Fibroblast of the aortic adventitia (primary cell): ENCODE measurements around the gene WEE2. TPM values are rescaled to one million over a fixed set of nuclear protein-coding genes. Genes with fewer than 3 reads are reported as not detected.
"Not testable (repeated sequence)": the region's sequence is repeated elsewhere in the genome, so short reads cannot be mapped to it uniquely, and the experiment has no call there.

ENCODE experiments used
- DNase-seq: peaks from one replicate; pipeline ENCODE4 v3.0.0-alpha.2; 2010; ENCODE audit warnings: low read depth
- H3K4me3 ChIP-seq: 2 replicates; pipeline ENCODE4 v1.5.1; 2011; ENCODE audit warnings: low read depth, mild to moderate bottlenecking, control low read depth, low read length, moderate library complexity
- CTCF ChIP-seq: IDR thresholded peaks from 2 replicates; pipeline ENCODE4 v1.5.1; 2011; ENCODE audit warnings: mild to moderate bottlenecking, low read length, control low read depth, inconsistent platforms; ENCODE audit not compliant: insufficient read depth
- small RNA-seq: library from RNA; depleted of rRNA; stranded (forward); fragments of <200 nt; gene quantifications from one replicate; pipeline ENCODE3, GENCODE V24; 2012
- total RNA-seq: library from RNA; depleted of rRNA; stranded (reverse); fragments of >200 nt; gene quantifications from 2 replicates; pipeline ENCODE4 v1.2.3, GENCODE V29; 2012; ENCODE audit warnings: low replicate concordance

The WEE2 gene
- total RNA-seq, 1 donor, result under 0.01 TPM

DNA sequence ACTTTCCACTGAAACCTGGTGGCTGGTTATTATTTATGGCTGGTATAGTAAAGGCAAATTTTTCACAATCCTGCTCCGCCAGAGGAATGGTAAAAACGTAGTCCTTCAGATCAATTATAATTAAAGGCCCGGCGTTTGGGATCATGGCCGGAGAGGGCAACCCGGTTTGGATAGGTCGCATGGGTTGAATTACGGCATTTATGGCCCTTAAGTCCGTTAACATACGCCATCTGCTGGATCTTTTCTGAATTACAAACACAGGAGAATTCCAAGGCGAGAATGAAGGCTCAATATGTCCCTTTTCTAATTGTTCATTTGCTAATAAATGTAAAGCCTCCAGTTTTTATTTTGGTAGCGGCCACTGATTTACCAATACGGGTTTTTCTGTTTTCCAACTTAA, 44.5 kb downstream of the WEE2 start:
- H3K4me3 ChIP-seq, result no peak overlapping the region
- no peak for DNase-seq
- TF ChIP-seq CTCF, result peak; percentile 25

- DNase-seq, result peak; percentile 16
- peak; percentile 43 for TF ChIP-seq CTCF
- no peak overlapping the region for H3K4me3 ChIP-seq
These were observed 46.8 kb downstream of the WEE2 start for GRCh38 chr7:141754939-141755338.

GRCh38 chr7:141763797-141764196, 55.6 kb downstream of the WEE2 start, which contains the start of gene TAS2R3:
TSS of gene TAS2R3 (plus strand) at chr7:141764097. CDS start at chr7:141764159, 62 bp downstream.
- no peak for TF ChIP-seq CTCF
- H3K4me3 ChIP-seq, result no peak within 1 kb of the TSS
- DNase-seq, result no peak

- DNase-seq, H3K4me3 ChIP-seq: not testable (repeated sequence)
These were observed 62.0 kb downstream of the WEE2 start for GRCh38 chr7:141770083-141770583.

DNA sequence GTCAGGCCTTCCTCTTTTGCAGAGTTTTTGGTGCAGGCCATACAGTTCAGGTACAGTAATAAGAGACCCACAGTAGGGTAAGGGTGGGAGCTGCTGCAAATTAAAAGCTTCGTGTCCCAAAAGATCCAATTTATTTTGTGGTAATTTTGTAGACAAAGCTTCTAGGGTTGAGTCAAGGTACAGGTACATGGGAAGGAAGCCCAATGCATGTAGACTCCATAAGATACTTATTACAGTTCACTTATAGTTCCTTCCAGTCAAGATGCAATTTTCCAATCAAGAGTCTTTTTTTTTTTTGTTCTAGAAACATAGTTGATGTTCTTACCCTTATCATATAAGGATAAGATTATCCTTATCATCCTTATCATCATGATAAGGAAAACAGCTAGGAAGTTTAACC, 68.2 kb downstream of the WEE2 start, which contains the start of gene TAS2R4:
TSS of gene TAS2R4 (plus strand) at position 301 of the 400 bp plus-strand sequence. CDS start 1,815 bp downstream, outside the sequence.
- no peak within 1 kb of the TSS for H3K4me3 ChIP-seq
- TF ChIP-seq CTCF, result no peak
- no peak for DNase-seq

Small RNA genes within 50 kb of the gene (small RNA-seq; reads per million reads assigned to genes)
- gene RNU1-82P, result not detected

Other genes with a start within 250 kb of the WEE2 start
- 28.1 and 28.7 TPM in 2 replicates for gene AGK, start 156.9 kb upstream of the WEE2 start, total RNA-seq
- 7.6 and 10.2 TPM in 2 replicates for gene DENND11, start 6.2 kb upstream of the WEE2 start, total RNA-seq
- gene SSBP1, start 30.0 kb downstream of the WEE2 start, total RNA-seq, result 122 and 148 TPM in 2 replicates
- 1.2 and 2.5 TPM in 2 replicates for gene TAS2R3, start 55.7 kb downstream of the WEE2 start, total RNA-seq
- 2.3 and 4.5 TPM in 2 replicates for gene TAS2R4, start 68.3 kb downstream of the WEE2 start, total RNA-seq
- gene TAS2R5, start 81.9 kb downstream of the WEE2 start, total RNA-seq, result 1.4 TPM in 1 of 2 replicates, not detected in the other
- gene PRSS37, start 133.1 kb downstream of the WEE2 start, total RNA-seq, result not detected in 2 replicates
- gene OR9A4, start 208.0 kb downstream of the WEE2 start, total RNA-seq, result not detected in 2 replicates
- not detected in 2 replicates for gene CLEC5A, start 238.6 kb downstream of the WEE2 start, total RNA-seq